NCI-H1105 treated with DMSO at 0.1 percent for 48 hours (cell line): ENCODE data around the gene RSPO4.
"Not testable (repeated sequence)": the region's sequence is repeated elsewhere in the genome, so short reads cannot be mapped to it uniquely, and the experiment has no call there.

ENCODE experiments used
- DNase-seq: peaks from one replicate; lab custom pipeline; 2025; lab: John Stamatoyannopoulos, UW

RSPO4 gene

DNA sequence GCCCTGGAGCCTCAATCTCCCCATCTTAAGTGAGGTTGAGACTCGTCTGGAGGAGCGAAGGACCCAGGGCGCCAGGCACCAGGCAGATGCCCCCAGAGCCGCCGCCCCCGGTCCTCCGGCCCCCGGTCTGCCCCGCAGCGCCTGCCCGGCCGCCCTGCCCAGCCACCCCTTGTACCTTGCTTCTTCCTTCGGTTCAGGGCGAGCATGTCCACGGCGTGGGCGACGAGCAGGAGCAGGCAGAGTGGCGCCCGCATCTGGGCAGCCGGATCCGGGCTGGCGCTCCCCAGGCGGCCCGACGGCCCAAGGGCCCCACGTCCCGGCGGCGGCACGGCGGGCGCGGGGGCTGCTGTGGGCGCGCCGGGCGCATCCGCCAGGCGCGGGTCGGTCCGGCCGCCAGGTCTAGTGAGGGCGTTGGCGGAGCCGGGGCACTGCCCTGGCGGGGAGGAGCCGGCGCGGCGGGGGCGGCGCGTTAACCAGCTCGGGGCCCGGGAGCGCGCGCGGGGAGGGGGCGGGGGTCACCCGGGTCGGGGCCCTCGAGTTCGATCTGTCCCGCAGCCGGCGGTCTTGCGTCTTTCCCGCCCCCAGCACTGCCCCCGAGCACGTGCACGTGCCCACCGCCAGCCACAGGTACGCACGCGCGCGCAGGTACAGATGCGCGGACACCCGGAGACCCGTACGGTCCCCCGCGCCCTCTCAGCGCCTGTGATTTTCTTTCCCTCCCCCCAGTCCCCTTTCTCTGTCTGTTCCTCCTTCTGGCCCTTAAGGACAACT lies at the start of gene RSPO4:
RSPO4 (minus strand) TSS at position 401 of the 771 bp plus-strand sequence; CDS start at position 254, 147 bp downstream.
- peak; percentile 31 for DNase-seq

DNA sequence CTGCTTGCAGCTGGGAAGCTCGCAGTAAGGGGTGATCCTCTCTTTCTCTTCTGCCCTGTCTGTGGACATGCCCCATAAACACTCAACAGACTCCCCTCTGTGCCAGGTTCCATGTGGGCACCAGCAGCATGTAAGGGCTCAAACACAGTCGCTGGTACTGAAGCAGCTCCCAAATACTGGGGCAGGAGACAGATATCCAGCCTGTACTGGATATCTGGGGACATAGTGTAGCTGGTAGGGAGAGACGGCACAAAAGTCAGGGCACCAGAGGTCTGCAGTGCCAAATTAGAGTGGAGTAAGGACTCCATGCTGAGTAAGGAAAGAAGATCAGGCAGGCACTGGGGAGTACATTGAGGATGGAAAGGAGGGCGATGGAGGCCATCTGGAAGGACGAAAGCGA lies 48.3 kb upstream of the RSPO4 start:
- DNase-seq, result no peak

DNA sequence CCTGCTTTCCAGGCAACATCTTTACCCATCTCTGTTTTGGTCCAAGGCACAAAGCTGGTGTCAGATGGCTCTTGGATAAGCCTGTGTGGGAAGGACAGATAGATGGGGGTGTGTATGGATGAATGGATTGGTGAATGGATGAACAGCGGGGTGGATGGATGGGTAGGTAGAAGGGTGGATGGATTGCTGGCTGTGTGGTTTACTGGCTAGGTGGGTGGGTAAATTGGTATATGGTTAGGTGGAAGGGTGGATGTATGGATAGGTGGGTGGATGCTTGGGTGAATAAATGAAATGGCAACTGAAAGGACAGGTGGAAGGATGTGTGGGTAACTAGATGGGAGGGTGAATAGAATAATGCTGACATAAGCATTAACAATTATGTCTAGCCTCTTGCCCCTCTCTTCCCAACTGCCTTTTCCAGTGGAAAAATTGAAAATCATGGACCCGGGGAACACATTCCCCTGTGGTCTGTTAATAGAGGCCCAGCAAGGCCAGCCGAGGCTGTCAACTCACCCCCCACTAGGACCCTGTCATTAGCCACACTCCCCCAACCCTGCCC lies 43.8 kb upstream of the RSPO4 start:
- DNase-seq, result no peak

DNA sequence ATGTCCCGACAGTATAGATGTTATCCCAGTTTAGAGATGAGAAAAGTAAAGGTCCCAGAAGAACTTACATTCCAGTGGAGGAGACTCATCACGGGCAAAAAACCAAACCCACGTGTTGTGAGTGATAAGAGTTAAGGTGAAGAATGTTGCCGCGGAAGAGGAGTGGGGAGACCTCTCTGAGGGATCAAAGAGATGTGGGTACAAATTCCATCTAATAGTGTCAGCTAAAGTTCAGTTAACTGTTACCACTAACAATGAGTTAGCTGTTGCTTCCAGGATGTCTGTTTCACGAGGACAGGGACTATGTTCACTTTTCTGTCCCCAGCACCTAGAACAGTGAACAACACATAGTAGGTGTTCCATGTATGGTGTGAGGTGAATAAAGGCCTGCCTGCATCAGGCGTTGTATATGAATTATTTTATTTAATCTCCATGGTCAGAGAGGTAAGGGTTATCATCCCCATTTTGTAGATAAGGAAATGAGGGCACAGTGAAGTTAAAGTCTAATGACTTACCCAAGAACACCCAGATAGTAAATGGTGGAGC lies 39.8 kb upstream of the RSPO4 start:
- no peak for DNase-seq

DNA sequence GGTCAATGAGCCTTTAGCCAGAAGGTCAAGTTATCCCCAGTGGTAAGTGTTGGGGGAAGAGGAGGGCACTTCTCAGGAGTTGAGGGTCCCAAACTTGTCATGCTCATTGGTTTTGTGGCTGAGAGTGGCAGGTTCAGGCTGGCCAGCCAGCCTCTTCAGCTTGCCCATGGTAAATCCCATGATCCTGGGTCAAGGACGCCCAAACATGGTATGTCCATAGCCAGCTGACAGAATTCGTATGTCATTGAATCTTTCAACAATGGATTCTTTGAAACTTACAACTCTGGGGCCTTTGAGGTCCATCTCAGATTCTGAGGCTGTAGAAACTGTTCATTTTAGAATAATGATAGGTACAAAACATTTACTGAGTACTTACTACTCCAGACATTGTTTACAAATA lies 36.1 kb upstream of the RSPO4 start:
- DNase-seq, result no peak

DNA sequence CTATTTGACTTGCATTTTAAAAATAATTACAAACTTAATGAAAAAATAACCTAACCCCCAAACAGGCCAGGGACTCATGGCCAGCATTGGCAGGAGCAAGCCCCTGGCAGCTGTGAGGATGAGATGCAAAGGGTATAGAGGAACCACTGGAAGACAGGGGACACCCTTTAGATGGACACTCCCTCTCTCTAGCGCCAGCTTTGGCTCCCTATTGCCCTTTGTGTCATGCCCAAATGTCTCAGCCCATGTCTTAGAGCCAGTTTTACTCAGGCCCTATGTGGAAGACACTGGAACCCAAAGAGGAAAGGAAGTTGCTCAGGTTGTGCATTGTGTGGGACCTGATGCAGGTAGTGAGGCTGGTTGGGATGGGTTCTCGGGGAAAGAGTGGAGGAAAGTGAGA lies 34.9 kb upstream of the RSPO4 start:
- no peak for DNase-seq

DNA sequence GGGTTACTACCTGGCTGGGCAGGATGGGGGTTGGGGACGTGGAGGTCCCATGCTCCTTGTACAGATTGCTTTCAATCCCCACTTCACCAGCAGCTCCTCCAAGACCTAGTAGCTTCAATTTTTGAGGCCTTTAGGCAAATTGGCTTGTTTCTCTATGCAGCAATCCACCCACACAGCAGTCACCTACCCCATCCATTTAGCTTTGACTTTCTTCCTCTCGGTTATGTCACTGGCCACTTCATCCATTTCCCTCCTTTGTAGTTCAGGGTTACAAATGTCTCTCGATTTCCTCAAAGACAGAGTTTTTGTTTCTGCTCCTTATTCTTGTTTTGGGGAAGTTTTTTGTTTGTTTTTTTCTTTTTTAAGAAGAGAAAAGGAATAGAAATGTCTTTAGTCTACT lies 33.4 kb upstream of the RSPO4 start:
- DNase-seq, result no peak

DNA sequence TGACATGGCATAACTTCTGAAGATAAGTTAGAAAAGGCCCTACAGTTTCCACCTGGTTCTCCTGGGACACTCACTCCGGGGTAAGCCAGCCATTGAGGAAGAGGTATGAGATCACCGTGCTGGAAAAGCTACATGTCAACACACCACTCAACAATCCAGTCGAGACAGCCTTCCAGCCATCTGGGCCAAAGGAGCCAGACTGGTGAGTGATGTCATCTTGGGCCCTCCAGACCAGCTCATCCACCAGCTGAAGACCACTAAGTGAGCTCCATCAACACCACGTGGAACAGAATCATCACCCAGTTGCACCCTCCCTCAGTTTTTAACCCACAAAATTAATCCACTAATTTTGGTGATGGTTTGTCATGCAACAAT lies 32.3 kb upstream of the RSPO4 start:
- no peak for DNase-seq

DNA sequence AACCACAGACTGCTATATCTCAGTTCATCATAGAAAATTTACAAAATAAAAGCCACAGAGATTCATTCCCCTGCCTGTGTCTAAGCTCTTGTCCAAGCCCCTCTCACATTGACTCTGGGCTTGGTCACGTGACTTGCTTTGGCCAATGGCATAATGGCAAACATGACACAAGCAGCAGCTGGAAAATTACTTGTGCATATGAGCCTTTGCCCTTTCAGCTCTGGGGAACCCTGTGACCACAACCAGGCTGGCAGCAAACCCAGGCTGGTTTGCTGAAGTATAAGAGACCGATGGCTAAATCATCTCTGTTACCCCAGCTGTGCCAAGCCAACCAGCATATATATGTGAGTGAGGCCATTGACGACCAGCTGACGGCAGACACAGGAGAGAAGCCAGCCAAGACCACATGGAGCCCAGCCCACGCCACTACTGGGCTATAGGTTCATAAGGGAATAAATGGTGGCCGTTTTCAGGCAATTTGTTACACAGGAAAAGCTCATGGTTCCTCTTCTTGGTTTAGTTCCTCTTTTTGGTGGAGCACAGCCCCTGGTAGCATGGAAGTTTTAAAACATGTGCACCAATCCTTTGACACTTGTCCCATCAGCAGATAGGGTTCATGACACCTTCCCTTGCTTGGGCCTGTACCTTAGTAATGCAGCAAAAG lies 31.8 kb upstream of the RSPO4 start:
- no peak for DNase-seq

DNA sequence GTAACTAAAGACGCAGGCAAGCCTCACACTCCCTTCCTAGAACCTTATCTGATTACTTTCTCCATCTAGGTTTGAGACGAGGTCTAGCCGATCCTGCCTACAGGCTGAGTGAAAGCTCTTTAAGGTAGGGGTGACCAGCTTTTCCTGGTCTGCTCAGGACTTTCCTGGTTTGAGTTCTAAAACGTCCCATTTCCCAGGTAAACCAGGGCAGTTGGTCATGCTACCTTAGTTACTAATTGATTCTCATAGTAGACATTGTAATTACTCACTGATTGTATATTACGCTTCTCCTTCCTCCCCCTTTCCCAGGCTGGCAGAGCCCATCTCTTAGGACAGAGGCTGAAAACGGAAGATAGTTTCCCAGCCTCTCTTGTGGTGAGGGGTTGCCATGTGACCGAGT lies 27.9 kb upstream of the RSPO4 start:
- no peak for DNase-seq

DNA sequence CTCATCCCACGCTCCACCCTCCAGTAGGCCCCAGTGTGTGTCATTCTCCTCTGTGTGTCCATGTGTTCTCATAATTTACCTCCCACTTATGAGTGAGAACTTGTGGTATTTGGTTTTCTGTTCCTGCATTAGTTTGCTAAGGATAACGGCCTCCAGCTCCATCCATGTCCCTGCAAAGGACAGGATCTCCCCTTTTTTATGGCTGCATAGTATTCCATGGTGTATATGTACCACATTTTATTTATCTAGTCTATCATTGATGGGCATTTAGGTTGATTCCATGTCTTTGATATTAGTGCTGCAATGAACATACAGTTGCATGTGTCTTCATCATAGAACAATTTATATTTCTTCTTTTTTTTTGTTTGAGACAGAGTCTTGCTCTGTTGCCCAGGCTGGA lies 24.1 kb upstream of the RSPO4 start:
- DNase-seq, result not testable (repeated sequence)

DNA sequence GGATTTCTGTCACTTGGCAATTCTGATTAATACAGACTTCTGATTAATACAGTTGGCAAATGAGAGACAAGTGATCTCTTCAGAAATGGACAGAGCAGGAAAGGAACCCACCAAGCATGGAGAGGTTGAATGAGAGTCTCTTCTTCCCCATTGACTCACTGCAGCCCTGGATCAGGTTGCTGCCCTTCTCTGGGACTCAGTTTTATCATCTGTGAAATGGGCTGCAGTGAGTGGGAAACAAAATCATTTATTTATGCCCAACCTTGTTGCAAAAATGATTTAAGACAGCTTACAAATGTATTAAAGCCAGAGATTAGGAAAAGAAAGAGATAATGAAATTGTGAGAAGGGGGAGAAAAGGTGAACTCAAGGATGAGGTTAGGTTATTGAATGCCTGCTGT lies 20.8 kb upstream of the RSPO4 start:
- no peak for DNase-seq

DNA sequence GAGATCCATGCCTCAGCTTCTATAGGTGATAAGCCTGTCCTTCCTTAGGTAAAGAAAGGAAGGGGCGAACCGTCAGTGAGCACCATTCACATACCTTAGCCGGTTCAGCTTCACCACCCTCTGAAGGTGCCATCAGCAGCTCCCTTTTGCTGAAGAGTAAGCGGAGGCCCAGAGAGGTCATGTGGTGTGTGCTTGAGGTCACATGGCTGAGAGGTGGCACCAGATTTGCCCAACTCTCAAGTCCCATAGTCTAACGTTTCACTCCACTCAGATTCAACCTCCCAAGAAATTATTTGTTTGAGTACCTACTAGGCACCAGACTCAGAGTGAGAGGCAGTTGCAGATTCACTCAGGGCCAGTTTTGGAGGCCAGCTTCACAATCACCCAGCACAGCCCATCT lies 18.5 kb upstream of the RSPO4 start:
- no peak for DNase-seq

DNA sequence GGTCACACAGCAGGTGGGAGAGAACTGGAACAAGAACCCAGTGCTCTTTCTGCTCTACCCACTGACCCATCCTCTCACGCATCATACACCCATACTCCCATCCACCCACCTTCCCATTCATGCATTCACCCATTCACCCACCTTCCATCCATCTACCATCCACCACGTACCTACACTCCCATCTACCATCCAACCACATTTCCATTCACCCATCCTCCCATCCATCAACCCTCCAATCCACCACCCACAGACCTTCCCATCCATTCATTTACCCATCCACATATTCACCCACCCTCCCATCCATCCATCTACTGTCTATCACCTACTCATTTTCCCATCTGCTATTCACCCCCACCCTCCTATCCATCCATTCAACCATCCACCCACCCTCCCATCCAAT lies 17.2 kb upstream of the RSPO4 start:
- no peak for DNase-seq

DNA sequence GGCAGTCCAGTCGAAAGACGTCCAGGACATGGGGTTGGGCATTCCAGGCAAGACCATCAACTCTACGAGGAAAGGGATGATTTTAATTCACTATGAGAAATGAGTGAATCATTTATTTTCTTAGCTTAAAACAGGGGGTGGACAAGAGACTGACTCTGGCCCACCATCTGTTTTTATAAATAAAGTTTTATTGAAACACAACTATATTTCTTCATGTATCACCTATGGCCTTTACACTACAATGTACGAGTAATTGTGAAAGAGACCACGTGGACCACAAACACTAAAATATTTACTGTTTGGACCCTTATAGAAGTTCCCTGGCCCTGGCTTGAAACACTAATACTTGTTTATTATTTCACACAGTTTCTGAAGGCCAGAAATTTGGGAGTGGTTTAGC lies 15.6 kb upstream of the RSPO4 start:
- no peak for DNase-seq

DNA sequence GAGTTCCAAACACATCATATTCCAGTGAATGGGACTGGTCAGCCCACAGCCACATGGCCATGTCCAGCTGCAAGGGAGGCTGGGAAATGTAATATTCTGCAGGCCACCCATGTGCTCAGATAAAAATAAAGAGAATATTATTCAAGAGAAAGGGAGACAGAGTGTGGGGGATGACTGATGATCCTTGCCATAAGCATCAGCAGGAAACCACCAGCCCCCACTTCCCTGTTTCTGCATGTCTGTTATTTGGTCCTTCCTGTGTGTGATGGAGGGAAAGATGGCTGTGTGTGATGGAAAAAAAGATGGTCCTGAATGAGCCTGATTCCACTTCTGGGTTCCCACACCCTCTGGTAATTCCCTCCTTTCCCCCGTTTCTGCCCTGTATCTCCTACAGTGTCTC lies 13.1 kb upstream of the RSPO4 start:
- DNase-seq, result no peak

DNA sequence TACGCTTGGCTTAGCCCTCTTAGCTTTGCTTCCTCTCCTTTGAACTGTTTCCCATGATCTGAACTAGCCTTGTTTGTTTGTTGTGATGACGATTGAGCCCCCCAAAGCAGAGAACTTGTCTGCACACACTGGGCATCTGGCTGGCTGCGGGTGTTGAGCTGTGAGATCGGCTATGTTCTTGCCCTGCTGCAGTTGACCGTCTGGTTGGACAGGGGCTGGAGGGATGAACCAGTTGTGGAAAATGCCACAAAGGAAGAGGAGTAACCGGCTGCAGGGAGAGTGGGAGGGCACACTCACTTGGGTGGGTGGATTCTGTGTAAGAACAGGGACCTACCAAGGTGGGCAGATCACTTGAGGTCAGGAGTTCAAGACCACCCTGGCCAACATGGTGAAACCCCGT lies 12.4 kb upstream of the RSPO4 start:
- DNase-seq, result no peak

DNA sequence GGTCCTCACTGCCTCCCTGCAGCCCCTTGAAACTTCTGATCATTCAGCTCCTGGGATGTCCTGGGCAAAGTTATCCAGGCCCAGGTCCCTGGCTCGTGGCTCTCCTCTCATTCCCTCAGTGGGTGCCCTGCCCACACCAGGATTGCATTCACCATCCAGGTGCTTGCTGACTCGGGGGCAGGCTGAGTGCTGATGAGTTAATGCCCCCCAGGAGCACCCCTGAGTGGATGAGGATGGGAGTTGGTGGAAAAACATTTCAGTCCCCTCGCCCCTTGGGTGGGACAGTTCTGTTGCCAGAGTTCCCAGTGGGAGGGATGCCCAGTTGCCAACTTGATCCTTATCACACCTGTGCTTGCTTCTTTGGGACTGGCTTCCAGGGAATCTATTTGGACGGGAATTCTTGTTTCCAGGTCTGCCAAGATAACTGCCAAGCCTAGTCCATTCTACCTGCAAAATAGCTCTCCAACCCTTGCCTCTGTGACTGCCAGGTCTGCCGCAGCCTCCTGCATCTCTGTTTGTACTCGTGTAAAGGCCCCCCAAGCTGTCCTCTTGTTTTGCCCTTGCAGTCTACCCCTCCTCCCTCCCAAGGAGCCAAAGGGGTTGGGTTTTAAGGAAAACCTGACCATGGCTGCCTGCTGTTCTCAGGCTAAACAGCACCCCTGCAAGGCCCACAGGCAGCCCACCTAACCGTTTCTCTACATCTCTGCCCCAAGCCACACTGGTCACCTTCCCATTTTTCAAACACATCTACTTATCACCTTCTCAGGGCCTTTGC lies 11.6 kb upstream of the RSPO4 start:
- DNase-seq, result no peak

DNA sequence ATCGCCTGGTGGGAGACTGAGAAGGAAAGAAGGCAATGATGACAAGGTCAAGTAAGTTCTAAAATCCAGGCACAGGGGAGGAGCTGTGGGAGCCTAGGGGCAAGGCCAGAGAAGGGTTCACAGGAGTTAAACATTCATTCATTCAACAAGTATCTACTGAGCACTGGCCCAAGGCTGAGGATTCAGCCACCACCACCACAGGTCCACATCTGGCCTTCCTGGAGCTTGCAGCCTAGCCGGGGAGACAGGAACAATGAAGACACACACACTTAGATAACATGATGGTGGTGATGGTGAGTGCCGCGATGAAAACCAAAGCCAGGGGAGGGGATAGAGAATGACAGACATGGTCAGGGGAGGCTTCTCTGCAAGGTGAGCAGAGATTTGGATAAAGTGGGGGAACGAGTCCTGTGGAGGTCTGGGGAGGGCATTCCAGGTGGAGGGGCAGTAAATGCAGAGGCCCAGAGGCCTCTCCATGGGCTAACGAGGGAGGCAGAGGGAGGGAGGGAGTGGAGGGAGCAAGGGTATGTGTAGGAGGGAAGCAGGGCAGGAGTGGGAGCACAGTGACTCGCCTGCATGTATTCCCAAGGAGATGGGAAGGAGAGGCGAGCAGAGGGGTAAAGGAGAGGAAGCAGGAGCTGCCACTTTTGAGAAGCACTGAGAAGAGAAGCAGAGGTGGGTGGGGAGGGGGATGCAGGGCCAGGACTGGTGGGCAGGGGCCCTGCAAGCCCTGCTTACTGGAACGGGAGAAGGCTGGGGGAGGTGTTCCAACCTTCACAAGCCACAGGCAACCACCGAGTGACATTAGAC lies 10.5 kb upstream of the RSPO4 start:
- no peak for DNase-seq

DNA sequence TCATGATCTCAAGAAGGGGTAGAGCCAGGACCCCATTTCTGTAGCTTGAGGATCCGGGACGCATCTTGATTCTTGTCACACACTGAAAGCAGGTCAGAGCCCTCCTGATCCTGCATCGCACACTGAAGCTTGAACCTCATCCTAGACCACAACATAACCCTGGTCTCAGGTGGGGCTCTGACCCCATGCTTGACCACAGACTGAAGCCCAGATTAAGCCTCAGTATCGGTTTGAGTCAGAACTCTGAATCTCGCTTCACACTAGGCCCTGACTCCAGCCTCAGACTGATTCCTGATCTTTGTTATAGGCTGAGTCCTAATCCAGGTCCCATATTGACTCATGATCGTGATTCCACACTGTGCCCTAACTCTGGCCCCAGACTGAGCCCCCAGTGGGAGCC lies 8.5 kb upstream of the RSPO4 start:
- DNase-seq, result no peak

DNA sequence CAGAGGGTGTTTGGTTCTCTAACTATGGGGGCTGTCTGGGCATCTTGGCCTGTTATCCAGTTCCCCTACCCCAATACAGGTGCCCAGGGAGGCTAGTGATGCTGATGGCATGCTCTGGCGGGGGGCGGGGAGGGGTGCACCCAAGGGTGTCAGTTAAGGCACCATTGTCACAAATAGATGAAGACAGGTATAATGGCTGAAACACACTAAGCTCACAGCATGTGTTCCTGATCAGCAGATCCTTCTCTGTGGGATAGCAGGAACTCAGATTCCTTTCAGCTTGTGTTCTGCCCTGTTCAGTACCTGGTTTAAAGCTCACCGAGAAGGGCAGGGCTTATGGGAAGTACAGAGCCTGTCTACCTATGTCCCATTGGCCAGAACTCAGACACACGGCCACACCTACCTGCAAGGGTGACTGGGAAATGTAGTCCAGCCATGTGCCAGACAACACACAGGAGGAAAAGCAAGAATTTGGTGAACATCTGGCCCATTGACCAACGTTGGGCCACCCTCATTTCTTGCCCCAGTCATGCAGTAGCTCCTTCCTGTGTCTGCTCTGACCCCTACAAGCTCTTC lies 3.4 kb upstream of the RSPO4 start:
- peak; percentile 48 for DNase-seq
